HG02763 (cell line): ENCODE results near the gene IGF2R.

Experiments
- ATAC-seq: cut with Tn5 transposase; IDR thresholded peaks from one replicate; pipeline ENCODE4 v1.9.1; 2021; ENCODE audit warnings: mild to moderate bottlenecking, moderate library complexity; ENCODE audit not compliant: unreplicated experiment

IGF2R gene

GRCh38 chr6:160022793-160023192 is 53.9 kb downstream of the IGF2R start:
- no peak for ATAC-seq

- no peak for ATAC-seq
Observed at GRCh38 chr6:160024152-160024551, 55.3 kb downstream of the IGF2R start.

GRCh38 chr6:160027076-160027475 is 58.2 kb downstream of the IGF2R start:
- ATAC-seq: no peak

- ATAC-seq: no peak
Observed at GRCh38 chr6:160027931-160028330, 59.0 kb downstream of the IGF2R start.

GRCh38 chr6:160028487-160029275 is 59.8 kb downstream of the IGF2R start:
- ATAC-seq: no peak

GRCh38 chr6:160029525-160029924 is 60.6 kb downstream of the IGF2R start:
- no peak for ATAC-seq

GRCh38 chr6:160030103-160030502 is 61.2 kb downstream of the IGF2R start:
- no peak for ATAC-seq

- no peak for ATAC-seq
Observed at GRCh38 chr6:160031442-160031841, 62.6 kb downstream of the IGF2R start.

- no peak for ATAC-seq
Observed at GRCh38 chr6:160031871-160032270, 63.0 kb downstream of the IGF2R start.

- no peak for ATAC-seq
Observed at GRCh38 chr6:160032538-160032937, 63.7 kb downstream of the IGF2R start.

- no peak for ATAC-seq
Observed at GRCh38 chr6:160034036-160034930, 65.4 kb downstream of the IGF2R start.

- ATAC-seq: no peak
Observed at GRCh38 chr6:160035241-160035640, 66.4 kb downstream of the IGF2R start.

- no peak for ATAC-seq
Observed at GRCh38 chr6:160035693-160036330, 66.9 kb downstream of the IGF2R start.

- no peak for ATAC-seq
Observed at GRCh38 chr6:160036331-160036695, 67.4 kb downstream of the IGF2R start.

GRCh38 chr6:160036790-160037206 is 67.9 kb downstream of the IGF2R start:
- ATAC-seq: no peak

- no peak for ATAC-seq
Observed at GRCh38 chr6:160038479-160038878, 69.6 kb downstream of the IGF2R start.

GRCh38 chr6:160039441-160039840 is 70.6 kb downstream of the IGF2R start:
- ATAC-seq: no peak

GRCh38 chr6:160040055-160040454 is 71.2 kb downstream of the IGF2R start:
- ATAC-seq: no peak

- ATAC-seq: no peak
Observed at GRCh38 chr6:160040527-160041264, 71.8 kb downstream of the IGF2R start.

- ATAC-seq: no peak
Observed at GRCh38 chr6:160041608-160042007, 72.7 kb downstream of the IGF2R start.
